ENCODE results near the gene NFKBIA. TPM values are rescaled to one million over a fixed set of nuclear protein-coding genes. Genes with fewer than 3 reads are reported as not detected.

The NFKBIA gene
- total RNA-seq, 4 donors from 2014 or later = 139 to 441 (median 298) TPM

DNA sequence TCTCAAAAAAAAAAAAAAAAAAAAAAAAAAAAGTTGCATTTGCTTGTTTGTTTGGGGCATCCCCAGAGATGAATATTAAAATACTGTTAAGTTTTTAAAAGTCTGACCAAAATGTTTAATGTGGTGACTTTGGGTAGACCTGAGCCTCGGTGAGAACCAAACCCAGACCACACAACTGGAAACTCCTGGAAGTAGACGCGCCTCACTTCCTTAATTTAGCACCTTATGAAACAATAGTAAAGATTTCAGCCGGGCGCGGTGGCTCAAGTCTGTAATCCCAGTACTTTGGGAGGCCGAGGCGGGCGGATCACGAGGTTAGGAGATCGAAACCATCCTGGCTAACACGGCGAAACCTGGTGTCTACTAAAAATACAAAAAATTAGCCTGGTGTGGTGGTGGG lies 9.3 kb downstream of the NFKBIA start:
- H3K4me1 ChIP-seq = peaks cover 22 to 65% (median 42%) of the 10 kb centered on the region in 3 donors
- no peaks in the 10 kb centered on the region for H3K9me3 ChIP-seq
- no peak overlapping the region for H3K27ac ChIP-seq
- peaks cover under 1 to 18% (median 2%) of the 10 kb centered on the region in 3 donors for H3K36me3 ChIP-seq
- H3K27me3 ChIP-seq = no peaks in the 10 kb centered on the region
- intact Hi-C loops (cut with DNase I) = no loop called here
- TF ChIP-seq POLR2A (IDR thresholded peaks at IDR 0.05) = no peak
- TF ChIP-seq, protein P1, sequence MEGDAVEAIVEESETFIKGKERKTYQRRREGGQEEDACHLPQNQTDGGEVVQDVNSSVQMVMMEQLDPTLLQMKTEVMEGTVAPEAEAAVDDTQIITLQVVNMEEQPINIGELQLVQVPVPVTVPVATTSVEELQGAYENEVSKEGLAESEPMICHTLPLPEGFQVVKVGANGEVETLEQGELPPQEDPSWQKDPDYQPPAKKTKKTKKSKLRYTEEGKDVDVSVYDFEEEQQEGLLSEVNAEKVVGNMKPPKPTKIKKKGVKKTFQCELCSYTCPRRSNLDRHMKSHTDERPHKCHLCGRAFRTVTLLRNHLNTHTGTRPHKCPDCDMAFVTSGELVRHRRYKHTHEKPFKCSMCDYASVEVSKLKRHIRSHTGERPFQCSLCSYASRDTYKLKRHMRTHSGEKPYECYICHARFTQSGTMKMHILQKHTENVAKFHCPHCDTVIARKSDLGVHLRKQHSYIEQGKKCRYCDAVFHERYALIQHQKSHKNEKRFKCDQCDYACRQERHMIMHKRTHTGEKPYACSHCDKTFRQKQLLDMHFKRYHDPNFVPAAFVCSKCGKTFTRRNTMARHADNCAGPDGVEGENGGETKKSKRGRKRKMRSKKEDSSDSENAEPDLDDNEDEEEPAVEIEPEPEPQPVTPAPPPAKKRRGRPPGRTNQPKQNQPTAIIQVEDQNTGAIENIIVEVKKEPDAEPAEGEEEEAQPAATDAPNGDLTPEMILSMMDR (IDR thresholded peaks at IDR 0.05) = no peak
- H3K4me3 ChIP-seq = no peak overlapping the region
- 81 to 85% methylated on average over 13 of the region's 13 CpGs for WGBS, 2 donors
- no peak for DNase-seq

DNA sequence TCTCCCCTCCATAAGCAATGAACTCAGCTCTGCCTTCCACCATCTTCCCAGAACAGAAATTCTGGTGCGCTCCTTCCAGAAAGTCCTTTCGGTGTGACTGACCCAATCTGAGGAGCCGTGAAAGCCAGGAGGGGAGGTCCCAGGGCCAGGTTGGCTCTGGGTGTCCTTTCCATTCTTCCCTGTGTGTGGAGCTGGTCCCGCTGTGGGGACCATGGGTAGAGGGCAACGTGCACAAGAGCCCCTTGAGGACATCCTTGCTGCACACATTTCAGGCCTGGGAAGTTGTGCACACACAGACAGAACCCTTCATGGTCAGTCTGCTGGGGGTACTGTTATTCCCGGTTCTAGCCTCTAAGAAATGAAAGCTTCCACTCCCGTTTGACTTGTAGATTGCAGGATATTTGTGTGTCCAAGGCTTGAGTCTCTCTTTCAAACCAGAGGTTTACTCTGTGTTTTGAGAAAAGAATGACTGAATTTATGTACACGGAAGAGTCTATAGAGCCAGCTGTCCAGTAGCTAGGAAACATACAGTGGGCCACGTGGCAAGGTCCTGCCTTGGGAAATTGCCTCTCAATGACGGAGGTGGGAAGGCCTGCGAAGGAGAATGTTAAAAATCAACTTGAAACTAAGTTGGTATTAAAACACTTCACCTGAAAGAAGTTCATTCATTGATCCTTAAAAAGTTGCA lies 10.1 kb downstream of the NFKBIA start:
- intact Hi-C loops (cut with DNase I) = no loop called here
- no peaks in the 10 kb centered on the region for H3K27me3 ChIP-seq
- DNase-seq = no peak
- WGBS, 2 donors = 86 to 87% methylated on average over 8 of the region's 11 CpGs
- TF ChIP-seq, protein P1 (IDR thresholded peaks at IDR 0.05) = no peak
- no peak for TF ChIP-seq POLR2A (IDR thresholded peaks at IDR 0.05)
- peaks cover 22 to 59% (median 39%) of the 10 kb centered on the region in 3 donors for H3K4me1 ChIP-seq
- peaks cover 0 to 10% (median 0%) of the 10 kb centered on the region in 3 donors for H3K36me3 ChIP-seq
- no peak overlapping the region for H3K4me3 ChIP-seq
- no peaks in the 10 kb centered on the region for H3K9me3 ChIP-seq
- peak overlapping the region in 2 of 4 donors; percentile 10 to 53 for H3K27ac ChIP-seq

DNA sequence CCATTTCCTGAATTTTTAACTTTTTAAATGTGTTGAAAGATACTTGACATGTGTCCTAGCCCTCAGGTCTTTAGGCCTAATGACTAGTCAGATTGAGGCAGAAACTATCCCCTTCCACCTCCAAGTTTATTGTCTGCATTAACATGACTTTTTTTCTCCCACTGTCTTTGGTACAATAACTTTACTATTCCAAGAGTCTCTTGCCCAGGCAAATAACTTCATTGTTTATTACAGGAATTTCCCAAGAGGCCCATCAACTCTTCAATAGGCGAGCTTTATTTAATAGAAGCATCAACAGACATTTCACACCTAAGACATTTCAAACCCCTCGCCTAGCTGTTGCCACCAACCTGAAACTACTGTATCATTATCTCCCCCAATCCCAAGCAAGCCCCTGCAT lies 10.7 kb downstream of the NFKBIA start:
- H3K27me3 ChIP-seq = no peaks in the 10 kb centered on the region

DNA sequence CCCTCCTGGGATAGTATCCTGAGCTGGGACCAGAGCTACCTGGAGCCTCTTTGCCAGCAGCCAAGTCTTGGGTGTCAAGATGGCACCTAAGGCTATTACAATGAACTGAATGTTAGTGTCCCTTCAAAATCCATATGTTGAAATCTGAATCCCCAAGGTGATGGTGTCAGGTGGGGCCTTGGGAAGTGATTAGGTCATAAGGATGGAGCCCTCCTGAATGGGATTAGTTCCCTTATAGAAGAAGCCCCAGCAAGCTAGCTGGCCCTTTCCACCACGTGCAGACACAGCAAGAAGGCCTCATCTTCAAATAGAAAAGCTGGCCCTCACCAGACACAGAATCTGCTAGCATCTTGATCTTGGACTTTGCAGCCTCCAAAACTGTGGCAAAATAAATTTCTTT lies 12.4 kb downstream of the NFKBIA start:
- TF ChIP-seq POLR2A (IDR thresholded peaks at IDR 0.05) = no peak
- TF ChIP-seq, protein P1 (IDR thresholded peaks at IDR 0.05) = no peak
- no peaks in the 10 kb centered on the region for H3K36me3 ChIP-seq
- intact Hi-C loops (cut with DNase I) = no loop called here
- no peaks in the 10 kb centered on the region for H3K27me3 ChIP-seq
- no peaks in the 10 kb centered on the region for H3K9me3 ChIP-seq
- WGBS, 2 donors = 87 to 92% methylated on average over 1 of the region's 1 CpG
- peak overlapping the region in 1 of 4 donors; percentile 74 for H3K27ac ChIP-seq
- DNase-seq = no peak
- H3K4me1 ChIP-seq = peaks cover 6 to 35% (median 17%) of the 10 kb centered on the region in 3 donors
- no peak overlapping the region for H3K4me3 ChIP-seq

More for the DNA sequence above, 10.7 kb downstream of the NFKBIA start:
- Histone ChIP-seq H3K4me3 (no peak overlapping the region), H3K4me1 (peaks cover 15 to 52% (median 32%) of the 10 kb centered on the region in 3 donors), H3K27ac (peak overlapping the region in 3 of 4 donors; percentile 10 to 66 (median 53)), H3K9me3 (no peaks in the 10 kb centered on the region), H3K36me3 (peaks cover 0 to 3% (median 0%) of the 10 kb centered on the region in 3 donors)
- TF ChIP-seq, protein P1 (IDR thresholded peaks at IDR 0.05) = no peak
- no peak for TF ChIP-seq POLR2A (IDR thresholded peaks at IDR 0.05)
- 41 to 61% methylated on average over 2 of the region's 2 CpGs for WGBS, 2 donors
- DNase-seq = no peak
- intact Hi-C loops (cut with DNase I) = no loop called here

DNA sequence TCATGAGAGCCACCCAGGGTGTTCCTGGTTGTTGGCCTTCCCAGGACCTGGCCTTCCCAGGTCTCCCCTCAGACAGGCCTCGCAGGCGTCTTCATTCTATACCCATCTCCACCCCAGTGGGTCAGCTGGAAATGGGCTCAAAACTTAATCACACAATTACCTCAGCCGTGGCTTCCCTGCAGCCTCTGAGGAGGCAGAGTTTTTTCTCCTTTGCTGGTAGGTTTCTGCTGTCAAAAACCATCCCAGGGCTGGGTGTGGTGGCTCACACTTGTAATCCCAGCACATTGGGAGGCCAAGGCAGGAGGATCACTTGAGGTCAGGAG lies 13.2 kb downstream of the NFKBIA start:
- H3K4me1 ChIP-seq = peaks cover 6 to 34% (median 20%) of the 10 kb centered on the region in 3 donors
- no peaks in the 10 kb centered on the region for H3K36me3 ChIP-seq
- H3K27ac ChIP-seq = peak overlapping the region in 3 of 4 donors; percentile 38 to 60 (median 53)
- intact Hi-C loops (cut with DNase I) = no loop called here
- WGBS, 2 donors = 94 to 100% methylated on average over 1 to 3 of the region's 3 CpGs
- TF ChIP-seq, protein P1 (IDR thresholded peaks at IDR 0.05) = no peak
- no peak for TF ChIP-seq POLR2A (IDR thresholded peaks at IDR 0.05)
- DNase-seq = no peak
- H3K4me3 ChIP-seq = no peak overlapping the region
- no peaks in the 10 kb centered on the region for H3K27me3 ChIP-seq
- H3K9me3 ChIP-seq = no peaks in the 10 kb centered on the region
